ENCODE data around the gene STEAP2. TPM values are rescaled to one million over a fixed set of nuclear protein-coding genes. Genes with fewer than 3 reads are reported as not detected.
"Not testable (repeated sequence)": the region's sequence is repeated elsewhere in the genome, so short reads cannot be mapped to it uniquely, and the experiment has no call there.

STEAP2 gene
- total RNA-seq, 1 donor from 2014 or later = 0.49 TPM

GRCh38 chr7:90250601-90251303 is 39.2 kb downstream of the STEAP2 start:
- TF ChIP-seq, protein P1, sequence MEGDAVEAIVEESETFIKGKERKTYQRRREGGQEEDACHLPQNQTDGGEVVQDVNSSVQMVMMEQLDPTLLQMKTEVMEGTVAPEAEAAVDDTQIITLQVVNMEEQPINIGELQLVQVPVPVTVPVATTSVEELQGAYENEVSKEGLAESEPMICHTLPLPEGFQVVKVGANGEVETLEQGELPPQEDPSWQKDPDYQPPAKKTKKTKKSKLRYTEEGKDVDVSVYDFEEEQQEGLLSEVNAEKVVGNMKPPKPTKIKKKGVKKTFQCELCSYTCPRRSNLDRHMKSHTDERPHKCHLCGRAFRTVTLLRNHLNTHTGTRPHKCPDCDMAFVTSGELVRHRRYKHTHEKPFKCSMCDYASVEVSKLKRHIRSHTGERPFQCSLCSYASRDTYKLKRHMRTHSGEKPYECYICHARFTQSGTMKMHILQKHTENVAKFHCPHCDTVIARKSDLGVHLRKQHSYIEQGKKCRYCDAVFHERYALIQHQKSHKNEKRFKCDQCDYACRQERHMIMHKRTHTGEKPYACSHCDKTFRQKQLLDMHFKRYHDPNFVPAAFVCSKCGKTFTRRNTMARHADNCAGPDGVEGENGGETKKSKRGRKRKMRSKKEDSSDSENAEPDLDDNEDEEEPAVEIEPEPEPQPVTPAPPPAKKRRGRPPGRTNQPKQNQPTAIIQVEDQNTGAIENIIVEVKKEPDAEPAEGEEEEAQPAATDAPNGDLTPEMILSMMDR (IDR thresholded peaks at IDR 0.05; ENCODE audit: unreplicated experiment) = no peak
- Mint-ChIP-seq H3K9me3 (ENCODE audit: unreplicated experiment) (no peaks in the 10 kb centered on the region), H3K27ac (ENCODE audit: unreplicated experiment) (no peak overlapping the region), H3K36me3 (ENCODE audit: low read depth, unreplicated experiment) (no peaks in the 10 kb centered on the region), H3K4me1 (ENCODE audit: unreplicated experiment) (peaks cover 15% of the 10 kb centered on the region), H3K27me3 (ENCODE audit: unreplicated experiment) (peaks cover 5% of the 10 kb centered on the region), H3K4me3 (ENCODE audit: unreplicated experiment) (no peak overlapping the region)
- DNase-seq (ENCODE audit: low spot score) = no peak

- Mint-ChIP-seq H3K4me3 (ENCODE audit: unreplicated experiment) (no peak overlapping the region), H3K27ac (ENCODE audit: unreplicated experiment) (no peak overlapping the region), H3K27me3 (ENCODE audit: unreplicated experiment) (peaks cover 2% of the 10 kb centered on the region), H3K4me1 (ENCODE audit: unreplicated experiment) (peaks cover 10% of the 10 kb centered on the region), H3K36me3 (ENCODE audit: low read depth, unreplicated experiment) (no peaks in the 10 kb centered on the region), H3K9me3 (ENCODE audit: unreplicated experiment) (no peaks in the 10 kb centered on the region)
- TF ChIP-seq, protein P1 (IDR thresholded peaks at IDR 0.05; ENCODE audit: unreplicated experiment) = no peak
- no peak for DNase-seq (ENCODE audit: low spot score)
These were observed 39.7 kb downstream of the STEAP2 start for GRCh38 chr7:90251304-90251635.

GRCh38 chr7:90256011-90256410 is 44.5 kb downstream of the STEAP2 start:
- H3K27ac Mint-ChIP-seq (ENCODE audit: unreplicated experiment); H3K36me3 Mint-ChIP-seq (ENCODE audit: low read depth, unreplicated experiment); H3K4me1 Mint-ChIP-seq (ENCODE audit: unreplicated experiment); DNase-seq (ENCODE audit: low spot score); H3K4me3 Mint-ChIP-seq (ENCODE audit: unreplicated experiment); H3K9me3 Mint-ChIP-seq (ENCODE audit: unreplicated experiment); H3K27me3 Mint-ChIP-seq (ENCODE audit: unreplicated experiment): not testable (repeated sequence)

DNA sequence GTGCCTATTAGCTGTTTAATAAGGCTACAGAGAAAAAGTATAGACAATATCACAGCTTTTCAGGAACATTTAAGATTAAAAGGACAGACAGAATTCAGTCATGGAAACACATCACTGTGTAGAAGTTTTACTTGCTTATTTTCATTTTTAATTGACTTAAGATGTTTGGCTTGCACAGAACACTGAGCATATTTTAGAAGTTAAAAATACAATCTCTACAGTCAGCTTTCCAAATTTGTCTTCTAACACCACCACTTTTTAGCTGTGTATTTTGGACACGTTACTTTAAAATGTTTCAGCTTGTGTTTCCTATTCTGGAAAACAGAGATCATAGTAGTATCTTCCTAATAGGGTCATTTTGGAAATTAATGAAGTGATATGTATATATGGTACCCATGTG is 45.2 kb downstream of the STEAP2 start:
- Mint-ChIP-seq H3K9me3 (ENCODE audit: unreplicated experiment) (no peaks in the 10 kb centered on the region), H3K27ac (ENCODE audit: unreplicated experiment) (no peak overlapping the region), H3K4me3 (ENCODE audit: unreplicated experiment) (no peak overlapping the region), H3K4me1 (ENCODE audit: unreplicated experiment) (no peaks in the 10 kb centered on the region), H3K36me3 (ENCODE audit: low read depth, unreplicated experiment) (no peaks in the 10 kb centered on the region), H3K27me3 (ENCODE audit: unreplicated experiment) (no peaks in the 10 kb centered on the region)
- DNase-seq (ENCODE audit: low spot score) = no peak
- TF ChIP-seq, protein P1 (IDR thresholded peaks at IDR 0.05; ENCODE audit: unreplicated experiment) = no peak

- no peak for DNase-seq (ENCODE audit: low spot score)
- Mint-ChIP-seq H3K36me3 (ENCODE audit: low read depth, unreplicated experiment) (no peaks in the 10 kb centered on the region), H3K9me3 (ENCODE audit: unreplicated experiment) (no peaks in the 10 kb centered on the region), H3K4me3 (ENCODE audit: unreplicated experiment) (no peak overlapping the region), H3K27me3 (ENCODE audit: unreplicated experiment) (no peaks in the 10 kb centered on the region), H3K27ac (ENCODE audit: unreplicated experiment) (no peak overlapping the region), H3K4me1 (ENCODE audit: unreplicated experiment) (no peaks in the 10 kb centered on the region)
- TF ChIP-seq, protein P1 (IDR thresholded peaks at IDR 0.05; ENCODE audit: unreplicated experiment) = no peak
These were observed 49.9 kb downstream of the STEAP2 start for GRCh38 chr7:90261441-90261840.

Data from endothelial cell (in vitro differentiated cells).